IMR-90 (cell line): ENCODE data around the gene IFNLR1. TPM values are rescaled to one million over a fixed set of nuclear protein-coding genes. Genes with fewer than 3 reads are reported as not detected.

Source experiments
- ATAC-seq: fragments of 200-7000 bp; cut with Tn5 transposase; 2 replicates; pipeline ENCODE4 v1.9.1; 2020; ENCODE audit warnings: low read depth, mild to moderate bottlenecking, moderate library complexity
- BruUV-seq: library from RNA; stranded (reverse); fragments of 400-500 nt; replicated peaks from 2 replicates; lab custom pipeline; 2021; lab: Mats Ljungman, UMichigan
- CTCF ChIA-PET: fragments of 300-600 bp; formaldehyde crosslinking; extraction: SDS; loops from one replicate; lab custom pipeline; 2021; ENCODE audit warnings: antibody characterized with exemption; lab: Yijun Ruan, JAX
- POLR2A ChIA-PET: fragments of 300-600 bp; sonication (Branson Sonifier 250); formaldehyde crosslinking; loops from one replicate; lab custom pipeline; 2022; ENCODE audit warnings: antibody characterized with exemption; ENCODE audit not compliant: unreplicated experiment; lab: Charles Lee
- DNase-seq: peaks from one replicate; pipeline ENCODE4 v3.0.0; 2013
- H2AFZ ChIP-seq: replicated peaks from 2 replicates; pipeline ENCODE3; 2013; ENCODE audit warnings: low read length, mild to moderate bottlenecking; ENCODE audit not compliant: poor library complexity
- H2AK5ac ChIP-seq: 2 replicates; pipeline ENCODE4 v1.6.1; 2013; ENCODE audit warnings: low read depth, low read length, inconsistent platforms
- H2AK9ac ChIP-seq: replicated peaks from 2 replicates; pipeline ENCODE3; 2013; ENCODE audit warnings: mild to moderate bottlenecking, low read depth, low read length, moderate library complexity; ENCODE audit not compliant: poor library complexity
- H2BK120ac ChIP-seq: 2 replicates; pipeline ENCODE4 v1.6.1; 2013; ENCODE audit warnings: low read depth, low read length, inconsistent platforms
- H2BK15ac ChIP-seq: 3 replicates; pipeline ENCODE4 v1.6.1; 2013; ENCODE audit warnings: low read depth, low read length, inconsistent platforms
- H2BK20ac ChIP-seq: 2 replicates; pipeline ENCODE4 v1.6.1; 2013; ENCODE audit warnings: low read depth, mild to moderate bottlenecking, inconsistent platforms, low read length, moderate library complexity
- H2BK5ac ChIP-seq: 2 replicates; pipeline ENCODE4 v1.6.1; 2013; ENCODE audit warnings: mild to moderate bottlenecking, low read depth, low read length, inconsistent platforms; ENCODE audit not compliant: poor library complexity, severe bottlenecking
- H3K14ac ChIP-seq: replicated peaks from 2 replicates; pipeline ENCODE4 v1.6.1; 2013; ENCODE audit warnings: low read depth, low read length, inconsistent platforms
- H3K18ac ChIP-seq: 2 replicates; pipeline ENCODE4 v1.6.1; 2013; ENCODE audit warnings: low read depth, low read length, control low read depth
- H3K23ac ChIP-seq: 2 replicates; pipeline ENCODE4 v1.6.1; 2013; ENCODE audit warnings: low read depth, low read length, inconsistent platforms
- H3K27ac ChIP-seq: 2 replicates; pipeline ENCODE4 v1.5.1; 2013; ENCODE audit warnings: mild to moderate bottlenecking, control low read depth, low read length; ENCODE audit not compliant: insufficient read depth
- H3K27me3 ChIP-seq: 2 replicates; pipeline ENCODE4 v1.6.1; 2013; ENCODE audit warnings: low read length; ENCODE audit not compliant: control insufficient read depth, insufficient read depth
- H3K36me3 ChIP-seq: 2 replicates; pipeline ENCODE4 v1.6.1; 2013; ENCODE audit warnings: low read length, mixed read lengths; ENCODE audit not compliant: control insufficient read depth, insufficient read depth
- H3K4ac ChIP-seq: 2 replicates; pipeline ENCODE4 v1.6.1; 2013; ENCODE audit warnings: low read depth, low read length, inconsistent platforms
- H3K4me1 ChIP-seq: 2 replicates; pipeline ENCODE4 v1.6.1; 2013; ENCODE audit warnings: low read length, mixed read lengths; ENCODE audit not compliant: control insufficient read depth, insufficient read depth
- H3K4me2 ChIP-seq: 2 replicates; pipeline ENCODE4 v1.6.1; 2013; ENCODE audit warnings: low read depth, mild to moderate bottlenecking, control low read depth, low read length, moderate library complexity
- H3K4me3 ChIP-seq: 2 replicates; pipeline ENCODE4 v1.5.1; 2013; ENCODE audit warnings: low read depth, mild to moderate bottlenecking, control low read depth, low read length, moderate library complexity; ENCODE audit not compliant: insufficient read depth
- H3K56ac ChIP-seq: 2 replicates; pipeline ENCODE4 v1.6.1; 2013; ENCODE audit warnings: low read length, inconsistent platforms; ENCODE audit not compliant: insufficient read depth; ENCODE audit errors: extremely low read depth
- H3K79me1 ChIP-seq, 2 experiments: 2 replicates each; pipeline ENCODE4 v1.6.1; 2013; ENCODE audit warnings: low read length in 2 of 2, inconsistent platforms in 1 of 2, low read depth in 1 of 2
- H3K9ac ChIP-seq: 2 replicates; pipeline ENCODE4 v1.6.1; 2013; ENCODE audit warnings: low read depth, low read length, control low read depth
- H3K9me1 ChIP-seq: 2 replicates; pipeline ENCODE4 v1.6.1; 2013; ENCODE audit warnings: low read length, inconsistent platforms; ENCODE audit not compliant: insufficient read depth
- H3K9me3 ChIP-seq: 2 replicates; pipeline ENCODE4 v1.6.1; 2013; ENCODE audit warnings: low read length; ENCODE audit not compliant: control insufficient read depth, insufficient read depth
- H4K20me1 ChIP-seq: 2 replicates; pipeline ENCODE4 v1.6.1; 2013; ENCODE audit warnings: low read length, inconsistent platforms; ENCODE audit not compliant: insufficient read depth
- H4K5ac ChIP-seq: 2 replicates; pipeline ENCODE4 v1.6.1; 2013; ENCODE audit warnings: mild to moderate bottlenecking, low read depth, low read length, control low read depth
- H4K8ac ChIP-seq, 2 experiments: 2 replicates each; pipeline ENCODE4 v1.6.1; 2013; ENCODE audit warnings: low read depth in 2 of 2, low read length in 2 of 2, control low read depth in 1 of 2, inconsistent platforms in 1 of 2
- H4K91ac ChIP-seq: 2 replicates; pipeline ENCODE4 v1.6.1; 2013; ENCODE audit warnings: low read depth, low read length, inconsistent platforms; ENCODE audit not compliant: insufficient read depth
- MAFK ChIP-seq: IDR thresholded peaks from 2 replicates; pipeline ENCODE4 v1.6.1; 2012; ENCODE audit warnings: low read depth, low read length, improper control_type of control experiment
- MAZ ChIP-seq: IDR thresholded peaks from 2 replicates; pipeline ENCODE4 v1.6.1; 2012; ENCODE audit warnings: low read depth, mild to moderate bottlenecking, low read length, improper control_type of control experiment, moderate library complexity, borderline replicate concordance
- WGBS, 2 experiments: methylation state at CpG; one replicate each; pipeline versions ENCODE4 v1.1.5 to v1.1.7; 2013; ENCODE audit warnings: missing lambda C conversion rate in 2 of 2; ENCODE audit not compliant: insufficient read length in 1 of 2; ENCODE audit errors: extremely low coverage in 2 of 2; 5-methylcytosine and 5-hydroxymethylcytosine counted together
- dilution Hi-C: fragments of 300-500 bp; cut with HindIII; formaldehyde crosslinking; loops from one replicate; pipeline ENCODE4 v1.14.3; 2018; ENCODE audit warnings: low sequenced_read_pairs; ENCODE audit not compliant: unreplicated experiment
- in situ Hi-C: fragments of 300-500 bp; cut with MboI; formaldehyde crosslinking; loops from 3 replicates; pipeline ENCODE4 v1.14.3; 2019; ENCODE audit warnings: low sequenced_read_pairs, inconsistent platforms, mixed read lengths
- intact Hi-C: fragments of 100-400 bp; cut with micrococcal nuclease; formaldehyde crosslinking; loops from 2 replicates; pipeline ENCODE4 v1.10.0; 2022
- polyA plus RNA-seq, 3 experiments: library from polyadenylated mRNA; depleted of rRNA; stranded (reverse); fragments of >200 nt; gene quantifications; 2 replicates each; pipeline ENCODE4 v1.2.3, GENCODE V29; 2012; ENCODE audit warnings: low replicate concordance in 1 of 3
- total RNA-seq: library from RNA; depleted of rRNA; stranded (reverse); fragments of >200 nt; gene quantifications from 2 replicates; pipeline ENCODE4 v1.2.3, GENCODE V29; 2012

The IFNLR1 gene
- total and polyA plus RNA-seq, 2 of the 4 experiments (the other 2 are of a cell fraction), result not detected

- no peak overlapping the region for H3K27ac ChIP-seq
These were observed 75.7 kb downstream of the IFNLR1 start for GRCh38 chr1:24111262-24111995.

More at GRCh38 chr1:24111262-24111995, 75.7 kb downstream of the IFNLR1 start:
- Histone ChIP-seq H2AK5ac (no peak overlapping the region), H4K8ac (no peak overlapping the region), H3K36me3 (no peaks in the 10 kb centered on the region), H3K23ac (no peak overlapping the region), H3K27me3 (peaks cover 39% of the 10 kb centered on the region), H3K79me1 (no peaks in the 10 kb centered on the region), H4K5ac (no peak overlapping the region), H3K56ac (no peak overlapping the region), H2AFZ (no peak overlapping the region), H3K4me3 (no peak overlapping the region), H3K9me1 (no peaks in the 10 kb centered on the region), H2BK5ac (no peak overlapping the region), H2BK15ac (no peak overlapping the region), H4K91ac (no peak overlapping the region), H2AK9ac (no peak overlapping the region), H3K18ac (no peak overlapping the region), H2BK20ac (no peak overlapping the region), H3K4me2 (no peak overlapping the region), H3K14ac (no peak overlapping the region), H3K9ac (no peak overlapping the region), H3K4ac (no peak overlapping the region), H2BK120ac (no peak overlapping the region), H4K20me1 (no peaks in the 10 kb centered on the region), H3K9me3 (no peaks in the 10 kb centered on the region), H3K4me1 (peaks cover 3% of the 10 kb centered on the region; the same call in 1 of the 2 replicates)
- in situ Hi-C loops, result no loop called here
- TF ChIP-seq MAZ (no peak), MAFK (0 out of 2 replicates have a peak, but pooled peaks have one; percentile 12)
- 87% methylated on average over 9 of the region's 20 CpGs; no CpG with 5 or more reads in 1 of the 2 experiments for WGBS, 2 experiments
- ATAC-seq (no peak), DNase-seq (no peak)
- intact Hi-C loops, result no loop called here
- ChIA-PET CTCF (interaction anchor here (0.5 kb wide), 1 partner anchor 366 kb away, joined by 3 read pairs; no protein-coding TSS in a partner anchor), POLR2A (no interaction called here)
- dilution Hi-C loops, result no loop called here
- no TSS peak for BruUV-seq
